ENCODE data around the gene SLC35A3. TPM values are rescaled to one million over a fixed set of nuclear protein-coding genes. Genes with fewer than 3 reads are reported as not detected.

SLC35A3 gene
- total and polyA plus RNA-seq, 11 donors = 4.4 to 10.9 (median 6.9) TPM

GRCh38 chr1:100050139-100050538 lies 80.3 kb downstream of the SLC35A3 start:
- no peak for DNase-seq
- Histone ChIP-seq H3K9me3 (peaks cover 0 to 11% (median 0%) of the 10 kb centered on the region in 12 donors), H3K36me3 (peaks cover 0 to 19% (median 2%) of the 10 kb centered on the region in 9 donors), H3K4me1 (peaks cover 0 to 60% (median 16%) of the 10 kb centered on the region in 12 donors), H3K4me3 (no peak overlapping the region), H3K27ac (peak overlapping the region in 1 of 12 donors; percentile 12), H3K27me3 (no peaks in the 10 kb centered on the region)
- ATAC-seq = no peak
- WGBS, 4 donors = 87 to 93% (median 91%) methylated on average over 4 of the region's 4 CpGs
- TF ChIP-seq CTCF (IDR thresholded peaks at IDR 0.05) (no peak), POLR2A (IDR thresholded peaks at IDR 0.05) (no peak)
- intact Hi-C loops (cut with DNase I) = no loop called here

GRCh38 chr1:100051401-100051800 lies 81.6 kb downstream of the SLC35A3 start:
- ATAC-seq (no peak), DNase-seq (no peak)
- Histone ChIP-seq H3K27ac (no peak overlapping the region), H3K4me1 (peaks cover 0 to 48% (median 15%) of the 10 kb centered on the region in 12 donors), H3K9me3 (peaks cover 0 to 4% (median 0%) of the 10 kb centered on the region in 12 donors), H3K4me3 (no peak overlapping the region), H3K36me3 (peaks cover 0 to 19% (median 4%) of the 10 kb centered on the region in 9 donors), H3K27me3 (no peaks in the 10 kb centered on the region)
- no peak for TF ChIP-seq POLR2A (IDR thresholded peaks at IDR 0.05)
- no peak for TF ChIP-seq CTCF (IDR thresholded peaks at IDR 0.05)
- intact Hi-C loops (cut with DNase I) = no loop called here
- 77 to 83% (median 80%) methylated on average over 4 of the region's 4 CpGs for WGBS, 4 donors

- no peak for DNase-seq
- peaks cover 0 to 43% (median 15%) of the 10 kb centered on the region in 12 donors for H3K4me1 ChIP-seq
- H3K9me3 ChIP-seq = peaks cover 0 to 4% (median 0%) of the 10 kb centered on the region in 12 donors
- no peak overlapping the region for H3K4me3 ChIP-seq
- H3K27me3 ChIP-seq = no peaks in the 10 kb centered on the region
- no peak overlapping the region for H3K27ac ChIP-seq
- ATAC-seq = no peak
- peaks cover 0 to 19% (median 7%) of the 10 kb centered on the region in 9 donors for H3K36me3 ChIP-seq
- TF ChIP-seq CTCF (IDR thresholded peaks at IDR 0.05) (no peak), POLR2A (IDR thresholded peaks at IDR 0.05) (no peak)
- intact Hi-C loops (cut with DNase I) = no loop called here
- 67 to 82% (median 77%) methylated on average over 1 of the region's 1 CpG for WGBS, 4 donors
These were observed 82.1 kb downstream of the SLC35A3 start for GRCh38 chr1:100051893-100052292.

- intact Hi-C loops (cut with DNase I) = no loop called here
- no peak for TF ChIP-seq CTCF (IDR thresholded peaks at IDR 0.05)
- TF ChIP-seq POLR2A (IDR thresholded peaks at IDR 0.05) = no peak
- no peak for ATAC-seq
- Histone ChIP-seq H3K27me3 (no peaks in the 10 kb centered on the region), H3K36me3 (peaks cover 0 to 29% (median 13%) of the 10 kb centered on the region in 9 donors), H3K4me3 (no peak overlapping the region), H3K9me3 (no peaks in the 10 kb centered on the region), H3K4me1 (peaks cover 0 to 31% (median 14%) of the 10 kb centered on the region in 12 donors), H3K27ac (no peak overlapping the region)
- no peak for DNase-seq
These were observed 83.3 kb downstream of the SLC35A3 start for GRCh38 chr1:100053119-100053518.
